ENCODE data around the gene ADPRS.

The ADPRS gene, protein sequence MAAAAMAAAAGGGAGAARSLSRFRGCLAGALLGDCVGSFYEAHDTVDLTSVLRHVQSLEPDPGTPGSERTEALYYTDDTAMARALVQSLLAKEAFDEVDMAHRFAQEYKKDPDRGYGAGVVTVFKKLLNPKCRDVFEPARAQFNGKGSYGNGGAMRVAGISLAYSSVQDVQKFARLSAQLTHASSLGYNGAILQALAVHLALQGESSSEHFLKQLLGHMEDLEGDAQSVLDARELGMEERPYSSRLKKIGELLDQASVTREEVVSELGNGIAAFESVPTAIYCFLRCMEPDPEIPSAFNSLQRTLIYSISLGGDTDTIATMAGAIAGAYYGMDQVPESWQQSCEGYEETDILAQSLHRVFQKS

DNA sequence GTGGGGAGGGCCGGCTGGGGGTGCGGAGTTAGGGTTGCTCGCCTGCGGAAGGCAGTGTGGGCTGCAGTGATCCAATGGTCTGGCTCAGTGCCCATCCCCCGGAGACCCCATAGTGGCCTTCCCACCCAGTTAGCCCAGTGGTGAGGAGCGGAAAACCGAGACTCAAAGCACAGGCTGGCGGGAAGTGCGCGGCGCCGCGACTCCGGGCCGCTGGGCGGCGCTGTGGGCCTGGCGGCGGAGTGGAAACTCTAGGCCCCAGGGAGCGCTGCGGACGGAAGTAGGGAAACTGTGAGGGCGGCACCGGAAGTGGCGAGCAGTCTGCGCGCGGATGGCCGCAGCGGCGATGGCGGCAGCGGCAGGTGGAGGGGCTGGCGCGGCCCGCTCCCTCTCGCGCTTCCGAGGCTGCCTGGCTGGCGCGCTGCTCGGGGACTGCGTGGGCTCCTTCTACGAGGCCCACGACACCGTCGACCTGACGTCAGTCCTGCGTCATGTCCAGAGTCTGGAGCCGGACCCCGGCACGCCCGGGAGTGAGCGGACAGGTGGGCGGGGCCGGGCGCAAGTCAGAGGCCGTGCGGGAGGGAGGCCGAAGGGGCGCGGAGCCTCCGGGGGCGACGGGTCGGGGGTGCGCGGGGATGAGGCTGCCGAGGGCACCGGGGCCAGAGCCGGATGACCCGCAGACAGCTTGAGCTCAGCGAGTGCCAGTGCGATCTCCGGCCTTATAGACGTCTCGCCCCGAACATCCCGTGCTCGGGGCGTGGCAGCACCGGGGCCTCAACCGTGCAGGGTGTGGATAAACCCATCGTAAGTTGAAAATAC lies at the start of gene ADPRS:
TSS of gene ADPRS (plus strand) at position 316 of the 816 bp plus-strand sequence. CDS start at position 329, 13 bp downstream.
- DNase-seq (ENCODE audit: low read depth in 2 of 2), result peak; percentile 85

DNA sequence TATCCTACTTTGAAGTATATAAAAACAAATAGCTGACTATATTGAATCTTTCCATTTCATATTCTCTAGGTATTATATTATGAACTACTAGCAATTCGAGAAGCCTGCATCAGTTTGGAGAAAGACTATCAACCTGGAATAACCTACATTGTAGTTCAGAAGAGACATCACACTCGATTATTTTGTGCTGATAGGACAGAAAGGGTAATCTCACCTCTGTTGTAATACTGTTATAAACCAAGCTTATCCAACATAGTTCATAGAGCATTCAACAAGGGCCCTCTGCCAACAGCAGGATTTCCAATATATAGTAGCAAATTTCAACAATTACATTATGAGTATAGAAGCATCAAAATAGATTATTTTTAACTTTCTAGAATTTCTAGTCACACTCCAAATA lies 48.5 kb upstream of the ADPRS start:
- DNase-seq (ENCODE audit: low read depth in 2 of 2), result no peak

DNA sequence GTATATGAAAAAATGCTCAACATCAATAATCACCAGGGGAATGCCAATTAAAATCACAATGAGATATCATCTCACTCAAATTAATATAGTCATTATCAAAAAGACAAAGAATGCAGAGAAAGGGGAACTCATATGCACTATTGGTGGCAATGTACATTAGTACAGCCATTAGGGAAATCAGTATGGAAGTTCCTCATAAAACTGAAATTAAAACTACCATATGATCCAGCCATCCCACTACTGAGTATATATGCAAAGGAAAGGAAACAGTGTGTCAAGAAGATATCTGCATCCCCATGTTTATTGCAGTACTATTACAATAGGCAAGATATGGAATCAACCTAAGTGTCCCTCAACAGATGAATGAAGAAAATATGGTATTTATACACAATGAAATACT lies 36.9 kb upstream of the ADPRS start:
- no peak for DNase-seq (ENCODE audit: low read depth in 2 of 2)

DNA sequence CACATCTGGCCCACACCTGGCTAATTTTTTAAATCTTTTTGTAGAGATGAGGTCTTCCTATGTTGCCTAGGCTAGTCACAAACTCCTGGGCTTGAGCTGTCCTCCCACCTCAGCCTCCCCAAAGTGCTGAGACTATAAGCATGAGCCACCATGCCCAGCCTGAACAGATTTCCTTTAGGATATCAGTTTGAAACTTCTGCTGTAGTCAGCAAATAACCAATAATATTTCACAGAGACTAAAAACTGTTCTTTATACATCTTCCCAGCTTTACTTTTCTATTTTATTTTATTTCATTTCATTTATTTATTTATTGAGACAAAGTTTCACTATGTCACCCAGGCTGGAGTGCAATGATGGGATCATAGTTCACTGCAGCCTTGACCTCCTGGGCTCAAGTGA lies 34.7 kb upstream of the ADPRS start:
- no peak for DNase-seq (ENCODE audit: low read depth in 2 of 2)

DNA sequence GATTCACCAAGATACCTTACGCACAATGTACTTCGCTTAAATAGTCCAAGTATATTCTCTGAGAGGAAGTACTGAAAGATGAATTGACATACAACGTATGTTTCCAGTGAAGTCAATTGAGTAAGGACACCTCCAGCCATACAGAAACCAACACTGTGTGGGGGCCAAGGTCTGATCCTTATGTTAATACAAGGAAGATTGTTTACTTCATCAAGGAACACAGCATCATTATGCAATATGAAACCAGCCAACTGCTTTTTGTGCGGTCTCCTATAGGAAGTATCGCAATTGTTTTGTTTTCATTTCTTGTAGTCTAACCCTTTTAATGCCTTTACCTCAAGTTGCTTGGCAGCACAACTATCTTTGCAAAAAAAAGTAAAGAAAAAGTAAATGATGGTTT lies 33.0 kb upstream of the ADPRS start:
- no peak for DNase-seq (ENCODE audit: low read depth in 2 of 2)

DNA sequence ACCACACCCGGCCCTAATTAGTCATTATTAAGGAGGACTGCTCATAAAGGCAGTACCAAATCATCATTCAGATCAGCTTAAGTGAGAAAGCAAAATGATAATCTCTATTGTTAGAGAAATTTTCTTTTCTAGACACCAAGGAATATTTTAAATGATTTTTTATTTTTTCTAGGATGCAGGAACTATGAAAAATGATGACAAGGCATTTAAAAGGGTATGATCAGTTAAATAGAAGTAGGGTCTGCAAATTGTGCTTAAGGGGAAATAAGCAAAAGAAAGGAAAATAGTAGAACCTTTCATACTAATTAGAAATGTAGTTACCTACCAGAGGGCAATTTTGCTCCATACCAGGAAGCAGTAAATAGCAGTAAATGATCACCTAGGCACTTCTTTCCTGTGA lies 26.4 kb upstream of the ADPRS start:
- no peak for DNase-seq (ENCODE audit: low read depth in 2 of 2)

DNA sequence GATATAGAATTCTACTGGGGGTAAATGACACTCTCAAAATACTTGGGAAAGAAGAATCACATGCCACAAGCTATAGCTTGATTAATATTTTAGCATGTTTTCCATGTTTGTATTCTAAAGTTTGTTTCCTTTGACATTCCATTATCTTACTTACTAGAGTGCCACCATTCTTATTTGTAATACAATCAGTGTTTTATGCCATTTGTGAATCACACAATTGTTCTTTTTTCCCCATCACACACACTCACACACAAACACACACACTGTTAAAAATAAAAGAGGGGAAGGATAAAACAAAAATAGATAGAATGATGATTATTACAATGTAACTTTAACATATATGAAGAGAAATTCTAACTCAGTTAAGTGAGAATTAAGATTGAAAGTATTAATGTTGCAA lies 20.8 kb upstream of the ADPRS start:
- DNase-seq (ENCODE audit: low read depth in 2 of 2), result no peak

DNA sequence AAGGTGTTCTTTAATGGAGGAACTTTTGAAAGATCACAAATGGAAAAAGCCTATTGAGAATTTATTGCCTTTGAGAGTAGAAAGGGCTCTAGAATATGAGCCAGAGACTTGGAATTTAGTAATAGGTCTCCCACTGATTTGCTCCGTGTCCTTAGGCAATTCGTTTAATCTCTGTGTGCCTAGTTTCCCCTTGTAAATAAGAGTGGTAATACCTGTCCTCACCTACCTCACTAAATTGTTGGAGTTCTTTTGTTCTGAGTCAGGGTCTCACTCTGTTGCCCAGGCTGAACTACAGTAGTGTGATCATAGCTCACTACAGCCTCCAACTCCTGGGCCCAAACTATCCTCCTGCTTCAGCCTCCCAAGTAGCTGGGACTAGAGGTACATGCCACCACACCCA lies 19.8 kb upstream of the ADPRS start:
- no peak for DNase-seq (ENCODE audit: low read depth in 2 of 2)

DNA sequence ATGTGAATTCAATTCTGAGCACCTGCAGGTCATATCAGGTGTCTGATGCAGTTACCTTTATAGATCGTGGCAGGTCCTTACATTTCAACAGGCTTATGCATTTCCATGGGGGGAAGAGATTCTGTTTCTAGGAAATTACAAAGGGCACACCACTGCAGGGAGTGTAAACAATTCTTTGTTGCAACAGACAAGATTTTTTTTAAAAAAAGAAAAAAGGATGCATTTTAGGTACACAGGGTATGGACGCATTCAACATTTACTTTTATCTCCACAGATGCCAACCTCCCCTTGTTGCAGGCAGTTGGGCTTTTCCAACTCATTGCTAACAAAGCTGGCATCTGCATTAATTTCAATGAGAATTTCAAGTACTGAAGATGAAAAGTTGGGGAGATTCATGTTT lies 18.3 kb upstream of the ADPRS start:
- no peak for DNase-seq (ENCODE audit: low read depth in 2 of 2)

DNA sequence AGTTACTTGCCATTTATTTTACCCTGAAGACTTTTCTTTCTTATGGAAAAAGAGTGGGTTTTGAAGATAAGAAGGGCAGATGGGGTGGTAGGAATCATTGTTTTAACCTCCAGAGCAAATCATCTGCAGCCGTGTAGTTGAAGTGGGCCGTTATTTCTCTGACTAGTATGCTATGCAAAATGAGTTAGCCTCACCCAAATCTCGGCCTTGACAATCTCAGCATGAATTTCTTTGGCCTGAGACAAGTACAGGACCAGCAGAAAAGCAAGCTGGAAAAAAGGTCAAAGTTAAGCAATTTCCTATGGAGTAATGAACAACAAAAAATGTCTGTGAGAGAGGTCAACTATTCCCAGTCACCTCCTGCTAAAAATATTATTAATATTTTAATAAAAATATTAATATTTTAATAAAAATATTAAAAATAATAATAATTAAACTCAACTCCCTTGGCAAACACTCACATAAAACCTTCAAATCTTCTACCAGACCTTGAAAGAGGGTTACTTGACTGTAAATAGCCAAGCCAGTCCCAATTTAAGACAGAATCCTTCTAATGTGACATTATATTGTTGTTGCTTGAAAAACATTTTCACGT lies 11.6 kb upstream of the ADPRS start:
- DNase-seq (ENCODE audit: low read depth in 2 of 2), result no peak

DNA sequence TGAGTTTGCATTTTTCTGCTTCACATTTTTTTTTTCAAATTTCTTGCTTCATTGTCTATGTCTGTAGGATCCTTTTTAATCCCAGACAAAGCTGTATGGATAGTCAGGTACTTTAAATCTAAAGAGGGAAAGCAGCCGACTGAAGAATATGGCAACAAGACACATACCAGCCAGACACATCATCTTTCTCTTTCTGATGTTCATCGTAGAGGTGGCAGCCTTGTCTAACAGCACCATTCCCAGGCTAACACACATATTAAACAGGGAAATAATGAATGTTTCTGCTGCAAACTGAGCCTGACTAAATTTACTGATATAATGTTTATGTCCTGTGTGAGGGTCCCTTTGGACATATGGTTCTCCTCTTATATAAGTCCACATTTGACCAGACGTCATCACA lies 8.5 kb upstream of the ADPRS start:
- no peak for DNase-seq (ENCODE audit: low read depth in 2 of 2)

DNA sequence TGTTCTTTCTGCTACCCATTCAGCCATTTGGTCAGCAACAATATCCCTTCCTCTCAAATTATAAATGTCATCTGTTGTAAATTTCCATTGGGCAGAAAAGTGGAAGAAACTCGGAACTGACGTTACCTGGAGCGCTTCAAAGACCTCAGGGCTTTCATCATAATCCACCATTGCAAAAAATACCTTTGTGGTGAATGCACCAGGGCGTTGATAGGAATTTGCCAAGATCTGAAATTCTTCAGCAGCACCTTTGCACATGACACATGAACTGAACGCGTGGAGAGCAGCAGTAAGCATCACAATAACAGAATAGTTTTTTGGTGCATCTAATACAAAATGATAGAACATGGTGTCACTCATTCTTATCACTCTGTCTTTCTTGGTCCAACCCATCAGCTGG lies 7.9 kb upstream of the ADPRS start:
- no peak for DNase-seq (ENCODE audit: low read depth in 2 of 2)

DNA sequence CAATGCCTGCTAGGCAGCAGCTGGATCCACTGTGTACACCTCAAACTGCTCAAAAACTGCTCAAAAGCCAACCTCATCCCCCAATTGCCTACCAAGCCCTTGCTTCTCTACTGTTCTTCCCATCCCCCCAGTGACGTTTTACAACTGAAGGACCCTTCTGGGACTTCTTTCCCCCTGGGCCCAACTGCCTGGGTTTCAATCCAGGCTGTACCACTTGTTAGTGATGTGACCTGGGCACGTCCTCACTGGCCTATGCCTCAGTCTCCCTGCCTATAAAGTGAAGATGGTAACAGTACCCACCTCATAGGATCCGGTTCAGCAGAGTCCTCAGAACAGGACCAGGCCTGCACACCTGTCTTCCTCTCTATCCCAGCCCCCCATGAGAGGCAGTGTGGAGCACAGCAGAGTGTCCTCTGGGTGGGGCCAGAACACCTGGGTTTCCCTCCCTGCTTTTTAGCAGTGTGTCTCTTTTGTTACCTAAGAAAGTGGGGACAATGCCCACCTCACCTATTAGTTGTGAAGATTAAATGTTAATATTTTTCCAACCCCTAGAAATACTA lies 6.7 kb upstream of the ADPRS start:
- DNase-seq (ENCODE audit: low read depth in 2 of 2), result no peak

DNA sequence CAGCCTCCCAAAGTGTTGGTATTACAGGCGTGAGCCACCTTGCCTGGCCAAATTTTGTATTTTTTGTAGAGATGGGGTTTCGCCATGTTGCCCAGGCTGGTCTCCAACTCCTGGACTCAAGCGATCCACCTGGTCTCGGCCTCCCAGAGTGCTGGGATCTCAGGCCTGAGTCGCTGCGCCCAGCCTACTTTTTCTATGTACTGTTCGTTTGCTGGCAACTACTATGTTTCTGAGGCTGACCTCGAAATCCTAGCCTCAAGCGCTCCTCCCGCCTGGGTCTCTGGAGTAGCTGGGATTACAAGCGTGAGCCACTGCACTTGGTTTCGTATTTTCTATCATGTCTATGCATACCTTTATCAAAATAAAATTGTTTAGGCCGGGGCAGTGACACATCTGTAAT lies 5.5 kb upstream of the ADPRS start:
- no peak for DNase-seq (ENCODE audit: low read depth in 2 of 2)

DNA sequence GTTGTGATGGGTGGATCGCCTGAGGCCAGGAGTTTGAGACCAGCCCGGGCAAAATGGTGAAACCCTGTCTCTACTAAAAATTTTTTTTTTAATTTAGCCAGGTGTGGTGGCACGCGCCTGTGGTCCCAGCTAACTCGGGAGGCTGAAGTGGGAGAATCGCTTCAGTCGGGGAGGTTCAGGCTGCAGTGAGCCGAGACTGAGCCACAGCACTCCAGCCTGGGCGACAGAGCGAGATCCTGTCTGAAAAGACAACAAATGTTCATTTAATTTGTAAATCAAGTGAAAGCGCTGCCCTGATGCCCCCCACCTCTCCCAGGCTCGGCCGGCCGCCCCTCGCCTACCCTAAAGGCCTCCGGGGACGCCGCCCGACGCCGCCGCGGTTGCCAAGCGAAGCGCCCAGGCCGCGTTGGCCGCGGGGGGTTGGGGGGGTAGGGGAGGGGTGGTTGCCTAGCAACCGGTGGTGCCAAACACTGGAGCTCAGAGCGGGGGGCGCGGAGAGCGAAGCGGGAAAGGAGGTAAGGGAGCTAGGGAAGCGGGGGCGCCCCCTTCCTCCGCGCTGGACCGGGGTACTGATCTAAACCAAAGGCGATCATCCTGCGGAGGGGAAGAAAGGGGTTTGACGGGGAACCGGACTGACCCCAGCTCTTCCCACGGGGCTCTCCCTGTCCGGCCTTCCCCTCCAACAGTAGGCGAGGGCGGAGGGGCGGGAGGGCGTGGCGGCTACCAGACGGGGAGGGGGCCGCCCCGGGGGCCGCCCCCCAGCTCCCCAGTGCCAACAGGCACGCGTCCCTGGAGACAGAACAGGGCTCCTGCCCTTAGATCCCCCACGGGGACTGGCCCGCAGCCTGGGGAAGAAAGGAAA lies 4.8 kb upstream of the ADPRS start, which contains the start of gene TEKT2:
TSS of gene TEKT2 (plus strand) at position 460 of the 862 bp plus-strand sequence. CDS start 828 bp downstream, outside the sequence.
- DNase-seq (ENCODE audit: low read depth in 2 of 2), result no peak

DNA sequence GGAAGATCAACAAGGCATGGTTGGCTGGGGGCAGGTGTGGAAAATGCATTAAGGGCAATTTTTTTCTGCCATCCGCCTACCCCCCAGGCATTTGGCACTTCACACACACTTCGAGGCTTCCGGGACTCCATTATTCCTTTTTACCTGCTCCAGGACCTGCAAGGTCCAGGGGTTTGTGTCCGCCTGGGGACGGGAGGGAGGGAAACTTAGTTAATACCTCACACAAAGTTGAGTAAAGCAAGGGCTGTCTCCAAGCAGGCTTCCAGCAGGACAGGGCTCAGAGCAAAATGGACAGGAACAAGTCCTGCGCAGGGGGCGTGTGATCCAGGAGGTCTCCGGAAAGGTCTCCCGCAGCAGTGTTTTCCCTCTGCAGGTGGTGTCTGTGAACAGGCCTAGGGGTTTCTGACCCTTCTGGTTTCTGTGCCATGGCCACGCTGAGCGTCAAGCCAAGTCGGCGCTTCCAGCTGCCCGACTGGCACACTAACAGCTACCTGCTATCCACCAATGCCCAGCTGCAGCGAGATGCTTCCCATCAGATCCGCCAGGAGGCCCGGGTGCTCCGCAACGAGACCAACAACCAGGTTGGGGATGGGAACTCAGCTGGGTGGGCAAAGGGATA lies 4.1 kb upstream of the ADPRS start:
- DNase-seq (ENCODE audit: low read depth in 2 of 2), result no peak

DNA sequence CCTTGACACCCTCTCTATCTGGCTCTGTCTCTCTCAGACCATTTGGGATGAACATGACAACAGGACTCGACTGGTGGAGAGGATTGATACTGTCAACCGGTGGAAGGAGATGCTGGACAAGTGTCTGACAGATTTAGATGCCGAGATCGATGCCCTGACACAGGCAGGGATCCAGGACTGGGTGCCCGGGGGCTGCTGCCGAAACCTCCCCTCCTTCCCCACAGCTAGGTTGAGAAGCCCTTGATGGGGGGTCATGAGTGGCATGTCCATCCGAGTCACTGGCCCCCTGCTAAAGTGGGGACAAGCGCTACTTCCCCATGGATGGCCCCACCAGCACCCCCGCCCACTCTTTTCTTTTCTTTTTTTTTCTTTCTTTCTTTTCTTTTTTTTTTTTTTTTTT lies 3.6 kb upstream of the ADPRS start:
- no peak for DNase-seq (ENCODE audit: low read depth in 2 of 2)

DNA sequence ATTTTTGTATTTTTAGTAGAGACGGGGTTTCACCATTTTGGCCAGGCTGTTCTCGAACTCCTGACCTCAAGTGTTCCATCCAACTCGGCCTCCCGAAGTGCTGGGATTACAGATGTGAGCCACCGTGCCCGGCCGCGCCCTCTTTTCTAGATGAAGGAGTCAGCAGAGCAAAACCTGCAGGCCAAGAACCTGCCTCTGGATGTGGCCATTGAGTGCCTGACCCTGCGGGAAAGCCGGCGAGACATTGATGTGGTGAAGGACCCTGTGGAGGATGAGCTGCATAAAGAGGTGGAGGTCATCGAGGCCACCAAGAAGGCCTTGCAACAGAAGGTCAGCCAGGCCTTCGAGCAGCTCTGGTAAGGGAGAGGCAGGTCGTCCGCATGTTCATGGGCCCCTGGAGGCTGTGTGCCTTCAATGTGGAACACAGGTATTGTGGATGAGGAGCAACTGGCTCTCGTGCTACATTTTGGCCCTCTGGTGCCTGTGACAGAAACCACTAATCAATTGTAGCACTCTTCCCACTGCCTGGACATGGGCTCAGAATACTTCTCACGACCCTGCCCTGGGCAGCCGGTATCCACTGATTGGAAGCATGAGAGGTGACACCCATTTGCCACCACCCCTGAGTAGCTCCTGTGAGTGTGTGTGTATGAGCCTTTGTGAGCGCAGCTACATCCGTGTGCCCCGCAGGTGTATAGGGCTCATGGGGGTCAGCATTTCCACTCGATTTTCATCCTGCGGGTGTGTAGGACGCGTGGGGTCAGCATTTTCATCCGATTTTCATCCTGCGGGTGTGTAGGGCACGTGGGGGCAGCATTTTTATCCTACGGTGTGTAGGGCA lies 2.8 kb upstream of the ADPRS start:
- DNase-seq (ENCODE audit: low read depth in 2 of 2), result no peak

DNA sequence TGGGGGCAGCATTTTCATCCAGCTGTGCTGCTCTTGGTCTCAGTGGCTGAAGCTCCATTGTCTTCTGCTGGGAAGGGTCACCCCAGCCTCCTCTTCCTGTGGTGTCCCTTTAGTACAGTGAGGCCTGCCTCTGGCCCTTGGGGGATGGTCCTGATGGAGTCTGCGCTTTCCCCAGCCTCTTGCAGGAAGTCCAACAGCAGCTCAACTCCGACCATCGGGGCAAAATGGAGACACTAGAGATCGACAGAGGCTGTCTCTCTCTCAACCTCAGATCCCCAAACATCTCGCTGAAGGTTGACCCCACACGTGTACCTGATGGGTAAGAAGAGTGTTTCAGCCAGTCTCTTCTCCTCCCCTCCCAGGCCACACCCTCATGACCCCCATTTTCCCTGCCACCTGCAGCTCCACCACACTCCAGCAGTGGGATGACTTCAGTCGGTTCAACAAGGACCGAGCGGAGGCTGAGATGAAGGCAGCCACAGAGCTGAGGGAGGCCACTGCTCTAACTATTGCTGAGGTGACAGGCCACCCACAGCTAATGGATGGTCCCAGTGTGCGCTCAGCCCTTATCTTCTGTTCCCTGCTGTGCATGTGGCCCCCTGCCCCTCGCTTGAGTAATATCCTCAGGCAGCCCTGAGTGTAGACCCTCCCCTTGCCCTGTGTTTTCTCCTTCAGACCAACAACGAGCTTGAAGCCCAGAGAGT lies 2.0 kb upstream of the ADPRS start:
- no peak for DNase-seq (ENCODE audit: low read depth in 2 of 2)

All from stimulated activated CD8-positive, alpha-beta memory T cell treated with anti-CD3 and anti-CD28 coated beads, Interleukin-2, amount 100 ng/mL, for 1 hour (primary cell).